H1 (cell line): ENCODE measurements around the gene IL36B. TPM values are rescaled to one million over a fixed set of nuclear protein-coding genes. Genes with fewer than 3 reads are reported as not detected.

Source experiments
- CTCF ChIA-PET: fragments of 300-600 bp; sonication (Branson Sonifier 250); formaldehyde crosslinking; loops from one replicate; lab custom pipeline; 2021; ENCODE audit not compliant: partially characterized antibody; lab: Charles Lee
- POLR2A ChIA-PET: fragments of 300-600 bp; sonication (Branson Sonifier 250); formaldehyde crosslinking; loops from one replicate; lab custom pipeline; 2021; ENCODE audit warnings: inconsistent platforms; ENCODE audit not compliant: partially characterized antibody; lab: Charles Lee
- DNase-seq, 2 experiments: peaks; one replicate each; pipeline versions ENCODE4 v3.0.0 to v3.0.0-alpha.2; 2010 to 2022; ENCODE audit warnings: low spot score in 2 of 2, low read depth in 1 of 2, mixed read lengths in 1 of 2
- FAIRE-seq: peaks from 2 replicates; lab custom pipeline; 2011; peaks lifted over from hg19 to GRCh38; lab: Jason Lieb, UNC
- H2AFZ ChIP-seq: 2 replicates; pipeline ENCODE4 v1.8.1; 2012; ENCODE audit warnings: low read length, inconsistent platforms
- H2AK5ac ChIP-seq: 2 replicates; pipeline ENCODE4 v1.6.1; 2013; ENCODE audit warnings: low read depth, low read length
- H2BK120ac ChIP-seq: replicated peaks from 2 replicates; pipeline ENCODE3; 2013; ENCODE audit warnings: low read depth, low read length, inconsistent platforms
- H2BK12ac ChIP-seq: 2 replicates; pipeline ENCODE4 v1.6.1; 2013; ENCODE audit warnings: low read depth, low read length
- H2BK15ac ChIP-seq: 2 replicates; pipeline ENCODE4 v1.6.1; 2013; ENCODE audit warnings: low read length
- H2BK20ac ChIP-seq: 2 replicates; pipeline ENCODE4 v1.6.1; 2013; ENCODE audit warnings: low read length
- H2BK5ac ChIP-seq: 2 replicates; pipeline ENCODE4 v1.6.1; 2013; ENCODE audit warnings: low read depth, low read length
- H3K14ac ChIP-seq: 2 replicates; pipeline ENCODE4 v1.6.1; 2013; ENCODE audit warnings: inconsistent platforms; ENCODE audit not compliant: insufficient read length
- H3K18ac ChIP-seq: 2 replicates; pipeline ENCODE4 v1.6.1; 2013; ENCODE audit warnings: low read length; ENCODE audit errors: extremely low read depth
- H3K23ac ChIP-seq: 2 replicates; pipeline ENCODE4 v1.6.1; 2013; ENCODE audit warnings: inconsistent platforms; ENCODE audit not compliant: insufficient read length
- H3K23me2 ChIP-seq: 2 replicates; pipeline ENCODE4 v1.6.1; 2013; ENCODE audit warnings: low read depth, low read length
- H3K27ac ChIP-seq: 2 replicates; pipeline ENCODE4 v1.6.1; 2011; ENCODE audit warnings: low read depth, low read length, inconsistent platforms
- H3K27me3 ChIP-seq, 4 experiments: replicated peaks in 1 of 4; 1 replicate in 1 of 4; 2 replicates in 3 of 4; pipeline versions ENCODE4 v1.6.1 to v1.8.1; 2011 to 2013; ENCODE audit warnings: low read length in 3 of 4, mild to moderate bottlenecking in 3 of 4, inconsistent platforms in 2 of 4, mixed read lengths in 2 of 4, moderate library complexity in 1 of 4; ENCODE audit not compliant: control insufficient read depth in 3 of 4, insufficient read depth in 3 of 4; ENCODE audit errors: extremely low read depth in 1 of 4
- H3K36me3 ChIP-seq, 4 experiments: 2 replicates each; pipeline versions ENCODE4 v1.6.1 to v1.8.1; 2011 to 2013; ENCODE audit warnings: mild to moderate bottlenecking in 4 of 4, low read length in 3 of 4, moderate library complexity in 2 of 4, control low read depth in 1 of 4, inconsistent platforms in 1 of 4; ENCODE audit not compliant: insufficient read depth in 4 of 4, control insufficient read depth in 2 of 4
- H3K4ac ChIP-seq: replicated peaks from 2 replicates; pipeline ENCODE3; 2013; ENCODE audit warnings: low read length, low read depth, mixed read lengths, inconsistent platforms; ENCODE audit not compliant: insufficient read length
- H3K4me1 ChIP-seq, 4 experiments: replicated peaks in 1 of 4; 1 replicate in 1 of 4; 2 replicates in 3 of 4; pipeline versions ENCODE4 v1.6.1 to v1.8.1; 2011 to 2013; ENCODE audit warnings: low read length in 3 of 4, inconsistent platforms in 2 of 4, mixed read lengths in 1 of 4; ENCODE audit not compliant: insufficient read depth in 4 of 4, control insufficient read depth in 3 of 4
- H3K4me2 ChIP-seq, 2 experiments: 2 replicates each; pipeline versions ENCODE4 v1.6.1 to v1.8.1; 2011 to 2013; ENCODE audit warnings: low read depth in 2 of 2, low read length in 2 of 2, control low read depth in 1 of 2, inconsistent platforms in 1 of 2, mild to moderate bottlenecking in 1 of 2; ENCODE audit not compliant: insufficient read depth in 1 of 2
- H3K4me3 ChIP-seq, 4 experiments: fragments of 200-600, 300-600 bp in 1 of 4; sonication (generic), shearing (Covaris generic), sonication (Bioruptor Twin) in 1 of 4; 2 replicates each; pipeline versions ENCODE4 v1.5.1 to v1.8.1; 2011 to 2016; ENCODE audit warnings: low read length in 4 of 4, low read depth in 3 of 4, control low read depth in 2 of 4, inconsistent platforms in 2 of 4, mild to moderate bottlenecking in 2 of 4, mixed read lengths in 1 of 4, moderate library complexity in 1 of 4; ENCODE audit not compliant: insufficient read depth in 2 of 4; ENCODE audit errors: extremely low read depth in 1 of 4
- H3K56ac ChIP-seq: replicated peaks from 2 replicates; pipeline ENCODE3; 2013; ENCODE audit warnings: low read depth, mild to moderate bottlenecking, mixed read lengths, low read length, inconsistent platforms; ENCODE audit not compliant: insufficient read length
- H3K79me1 ChIP-seq: 2 replicates; pipeline ENCODE4 v1.6.1; 2013; ENCODE audit warnings: low read depth, low read length, control low read depth
- H3K79me2 ChIP-seq, 2 experiments: 2 replicates each; pipeline versions ENCODE4 v1.6.1 to v1.8.1; 2012 to 2013; ENCODE audit warnings: low read length in 2 of 2, mild to moderate bottlenecking in 2 of 2, inconsistent platforms in 1 of 2; ENCODE audit not compliant: insufficient read depth in 2 of 2, control insufficient read depth in 1 of 2
- H3K9ac ChIP-seq, 4 experiments: replicated peaks in 1 of 4; 1 replicate in 1 of 4; 2 replicates in 3 of 4; pipeline versions ENCODE4 v1.6.1 to v1.8.1; 2011 to 2013; ENCODE audit warnings: low read depth in 3 of 4, low read length in 3 of 4, control low read depth in 2 of 4, mild to moderate bottlenecking in 2 of 4, moderate library complexity in 2 of 4, inconsistent platforms in 1 of 4; ENCODE audit errors: extremely low read depth in 1 of 4
- H3K9me3 ChIP-seq, 2 experiments: 2 replicates each; pipeline versions ENCODE4 v1.6.1 to v1.8.1; 2012 to 2013; ENCODE audit warnings: mild to moderate bottlenecking in 2 of 2, moderate library complexity in 2 of 2, control low read depth in 1 of 2, inconsistent platforms in 1 of 2, low read depth in 1 of 2, low read length in 1 of 2, mixed read lengths in 1 of 2; ENCODE audit not compliant: insufficient read depth in 2 of 2
- H4K20me1 ChIP-seq, 2 experiments: replicated peaks in 1 of 2; 2 replicates each; pipeline versions ENCODE3 to v1.8.1; 2011 to 2013; ENCODE audit warnings: inconsistent platforms in 2 of 2, low read length in 2 of 2, mild to moderate bottlenecking in 1 of 2; ENCODE audit not compliant: insufficient read depth in 2 of 2, control insufficient read depth in 1 of 2
- H4K5ac ChIP-seq: 2 replicates; pipeline ENCODE4 v1.6.1; 2013; ENCODE audit warnings: low read length, low read depth, mixed read lengths, inconsistent platforms; ENCODE audit not compliant: insufficient read length
- H4K8ac ChIP-seq: 2 replicates; pipeline ENCODE4 v1.8.0; 2013; ENCODE audit warnings: mild to moderate bottlenecking, moderate library complexity, low read length, inconsistent platforms; ENCODE audit not compliant: insufficient read depth; ENCODE audit errors: extremely low read depth
- H4K91ac ChIP-seq: replicated peaks from 2 replicates; pipeline ENCODE3; 2013; ENCODE audit warnings: low read length, mixed read lengths, inconsistent platforms; ENCODE audit not compliant: insufficient read length
- BRCA1 ChIP-seq: IDR thresholded peaks from 2 replicates; pipeline ENCODE4 v1.6.1; 2012; ENCODE audit warnings: low read depth, low read length, improper control_type of control experiment
- CHD2 ChIP-seq: IDR thresholded peaks from 2 replicates; pipeline ENCODE4 v1.6.1; 2012; ENCODE audit warnings: low read length, improper control_type of control experiment
- EGR1 ChIP-seq: IDR thresholded peaks from 2 replicates; pipeline ENCODE4 v1.6.1; 2011; ENCODE audit warnings: low read depth, low read length, borderline replicate concordance
- EP300 ChIP-seq, 2 experiments: IDR thresholded peaks; 1 replicate in 1 of 2; 2 replicates in 1 of 2; pipeline ENCODE4 v1.6.1; 2011 to 2012; ENCODE audit warnings: low read depth in 2 of 2, low read length in 2 of 2, mild to moderate bottlenecking in 2 of 2, borderline replicate concordance in 1 of 2, inconsistent platforms in 1 of 2, moderate library complexity in 1 of 2
- FOSL1 ChIP-seq: IDR thresholded peaks from 2 replicates; pipeline ENCODE4 v1.6.1; 2011; ENCODE audit warnings: mild to moderate bottlenecking, low read depth, low read length, moderate library complexity; ENCODE audit not compliant: insufficient read depth
- HDAC6 ChIP-seq: IDR thresholded peaks from one replicate; pipeline ENCODE4 v1.7.1; 2012; ENCODE audit warnings: low read depth, mild to moderate bottlenecking, inconsistent platforms, low read length, moderate library complexity
- KDM1A ChIP-seq: fragments of 200-600, 300-600 bp; sonication (generic); IDR thresholded peaks from 2 replicates; pipeline ENCODE4 v1.7.1; 2016; ENCODE audit warnings: mild to moderate bottlenecking, low read length, borderline replicate concordance
- RNF2 ChIP-seq: fragments of 200-900, 300-1000 bp; sonication (generic); IDR thresholded peaks from 2 replicates; pipeline ENCODE4 v1.7.1; 2016; ENCODE audit warnings: borderline replicate concordance, low read depth, mild to moderate bottlenecking, antibody characterized with exemption, low read length; ENCODE audit not compliant: poor library complexity, severe bottlenecking; ENCODE audit errors: missing control alignments
- SAP30 ChIP-seq: fragments of 300-600 bp; sonication (generic); IDR thresholded peaks from 2 replicates; pipeline ENCODE4 v1.7.1; 2012; ENCODE audit warnings: low read length, moderate library complexity, mild to moderate bottlenecking, inconsistent platforms; ENCODE audit not compliant: insufficient read depth, insufficient replicate concordance
- SIRT6 ChIP-seq: IDR thresholded peaks from one replicate; pipeline ENCODE4 v1.7.1; 2012; ENCODE audit warnings: low read length, inconsistent platforms
- SP1 ChIP-seq: IDR thresholded peaks from 2 replicates; pipeline ENCODE4 v1.6.1; 2011; ENCODE audit warnings: low read depth, low read length
- SP2 ChIP-seq: IDR thresholded peaks from 2 replicates; pipeline ENCODE4 v1.6.1; 2012; ENCODE audit warnings: mild to moderate bottlenecking, low read length, inconsistent platforms
- YY1 ChIP-seq: IDR thresholded peaks from 2 replicates; pipeline ENCODE4 v1.6.1; 2011; ENCODE audit warnings: low read depth, mild to moderate bottlenecking, low read length
- WGBS, 2 experiments: shearing (Covaris generic) in 1 of 2; methylation state at CpG; one replicate each; pipeline versions ENCODE4 v1.1.6 to v1.1.7; 2013 to 2015; ENCODE audit warnings: low lambda C conversion rate in 2 of 2, mixed read lengths in 2 of 2, inconsistent platforms in 1 of 2, low coverage in 1 of 2, missing lambda C conversion rate in 1 of 2; ENCODE audit not compliant: insufficient replicate concordance in 2 of 2, insufficient coverage in 1 of 2, insufficient read length in 1 of 2; ENCODE audit errors: extremely low coverage in 1 of 2, missing lambda C conversion rate in 1 of 2; 5-methylcytosine and 5-hydroxymethylcytosine counted together
- polyA plus RNA-seq, 7 experiments: library from polyadenylated mRNA; depleted of rRNA in 3 of 7; stranded (reverse) in 5 of 7; unstranded in 2 of 7; fragments of >200 nt in 5 of 7; fragments of 200-250 nt in 2 of 7; gene quantifications; 1 replicate in 5 of 7; 2 replicates in 1 of 7; 4 replicates in 1 of 7; pipeline versions ENCODE4 v1.2.1 to v1.2.3, GENCODE V29; 2011 to 2013; ENCODE audit warnings: missing spikeins in 2 of 7, mixed read lengths in 2 of 7
- total RNA-seq: library from RNA; stranded (reverse); fragmentation: NEBNext Ultra II Directional; extraction: Animal tissue kit (Norgen Biotek cat#: 25700); gene quantifications from 2 replicates; pipeline ENCODE4 v1.2.1, GENCODE V29; 2021

Gene IL36B
- total and polyA plus RNA-seq, 2 of the 8 experiments (the other 6 are each of a cell fraction or from before 2014, with no cell fraction given) = not detected

DNA sequence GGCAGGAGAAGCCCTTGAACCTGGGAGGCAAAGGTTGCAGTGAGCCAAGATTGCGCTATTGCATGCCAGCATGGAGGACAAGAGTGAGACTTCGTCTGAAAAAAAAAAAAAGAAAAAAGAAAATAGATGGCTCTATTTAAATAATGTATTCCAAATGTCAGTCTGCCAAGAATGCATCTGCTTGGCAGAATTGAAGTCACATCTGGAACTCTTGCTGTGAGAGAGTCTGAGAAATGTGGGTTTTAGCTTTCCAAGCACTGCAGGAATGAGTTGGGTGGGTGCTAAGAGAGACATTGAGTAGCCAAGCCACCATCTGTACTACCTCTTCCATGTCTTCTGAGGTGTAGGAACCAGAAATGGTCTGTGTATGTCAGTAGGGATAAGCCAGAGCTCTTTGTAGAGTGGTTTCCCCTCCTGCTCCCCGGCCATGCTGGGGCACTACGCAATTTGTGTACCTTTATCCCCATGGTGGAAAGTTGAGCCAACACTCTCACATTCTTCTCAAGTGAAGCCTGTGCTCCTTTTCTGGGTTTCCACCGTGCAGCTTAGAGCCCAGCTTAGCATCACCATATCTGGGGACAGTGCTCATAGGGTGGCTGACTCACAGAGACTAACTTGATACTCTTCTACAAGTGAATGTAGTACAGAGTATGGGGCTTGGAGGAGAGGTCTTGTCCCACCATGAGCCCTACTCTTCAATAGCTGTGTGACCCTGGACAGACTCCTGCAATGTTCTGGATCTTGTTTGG, 40.4 kb upstream of the IL36B start:
- ChIA-PET CTCF (interaction anchor here (0.5 to 2.1 kb wide), 3 partner anchors 9 to 289 kb away, joined by 3 to 15 read pairs (median 4); no protein-coding TSS in a partner anchor), POLR2A (no interaction called here)
- Histone ChIP-seq H4K20me1 (no peaks in the 10 kb centered on the region), H3K23ac (no peak overlapping the region), H3K79me2 (no peaks in the 10 kb centered on the region), H3K27me3 (no peaks in the 10 kb centered on the region), H2BK120ac (no peak overlapping the region), H3K18ac (no peak overlapping the region), H3K36me3 (no peaks in the 10 kb centered on the region), H3K23me2 (no peaks in the 10 kb centered on the region), H3K79me1 (no peaks in the 10 kb centered on the region), H2AFZ (no peak overlapping the region), H2BK5ac (no peak overlapping the region), H4K91ac (no peak overlapping the region), H3K27ac (no peak overlapping the region), H3K4me1 (no peaks in the 10 kb centered on the region), H3K4ac (no peak overlapping the region), H2BK20ac (no peak overlapping the region), H2AK5ac (no peak overlapping the region), H3K4me3 (no peak overlapping the region), H3K14ac (no peak overlapping the region), H4K8ac (no peak overlapping the region), H3K9ac (no peak overlapping the region), H2BK15ac (no peak overlapping the region), H3K4me2 (no peak overlapping the region), H2BK12ac (no peak overlapping the region), H3K56ac (no peak overlapping the region), H3K9me3 (no peaks in the 10 kb centered on the region; a peak in 1 of 4 replicates), H4K5ac (no peak overlapping the region)
- FAIRE-seq (no peak), DNase-seq (no peak)
- 94% methylated on average over 4 of the region's 5 CpGs; no CpG with 5 or more reads in 1 of the 2 experiments for WGBS, 2 experiments
- TF ChIP-seq EGR1 (no peak), SP2 (no peak), SP1 (no peak), YY1 (no peak), SAP30 (no peak), KDM1A (no peak), HDAC6 (no peak), EP300 (IDR thresholded peaks at IDR 0.05; ENCODE audit: borderline replicate concordance in 1 of 2, low read depth in 2 of 2, low read length in 2 of 2) (no peak), BRCA1 (no peak), CHD2 (no peak), FOSL1 (no peak), SIRT6 (no peak), RNF2 (no peak)
